Endothelial cell (in vitro differentiated cells): ENCODE data around the gene CCDC71L. TPM values are rescaled to one million over a fixed set of nuclear protein-coding genes. Genes with fewer than 3 reads are reported as not detected.

Source experiments
- DNase-seq: peaks from one replicate; pipeline ENCODE4 v3.0.0; 2021; ENCODE audit warnings: low spot score
- H3K27ac Mint-ChIP-seq: one replicate; pipeline ENCODE4 v1.8.0; 2021; ENCODE audit warnings: mixed read lengths, inconsistent platforms; ENCODE audit not compliant: unreplicated experiment
- H3K27me3 Mint-ChIP-seq: one replicate; pipeline ENCODE4 v1.8.0; 2021; ENCODE audit warnings: mild to moderate bottlenecking, moderate library complexity, mixed read lengths, inconsistent platforms; ENCODE audit not compliant: unreplicated experiment
- H3K36me3 Mint-ChIP-seq: one replicate; pipeline ENCODE4 v1.8.0; 2021; ENCODE audit warnings: mild to moderate bottlenecking, low read depth, mixed read lengths, inconsistent platforms; ENCODE audit not compliant: unreplicated experiment
- H3K4me1 Mint-ChIP-seq: one replicate; pipeline ENCODE4 v1.8.0; 2021; ENCODE audit warnings: mild to moderate bottlenecking, mixed read lengths, inconsistent platforms; ENCODE audit not compliant: unreplicated experiment
- H3K4me3 Mint-ChIP-seq: one replicate; pipeline ENCODE4 v1.8.0; 2021; ENCODE audit warnings: mild to moderate bottlenecking, mixed read lengths, inconsistent platforms; ENCODE audit not compliant: unreplicated experiment
- H3K9me3 Mint-ChIP-seq: one replicate; pipeline ENCODE4 v1.8.0; 2021; ENCODE audit warnings: mixed read lengths, inconsistent platforms; ENCODE audit not compliant: unreplicated experiment
- total RNA-seq: library from RNA; stranded (reverse); fragmentation: NEBNext Ultra II Directional; extraction: Animal tissue kit (Norgen Biotek cat#: 25700); gene quantifications from one replicate; pipeline ENCODE4 v1.2.1, GENCODE V29; 2021; ENCODE audit not compliant: unreplicated experiment
- TF ChIP-seq, protein P1 (sequence below): fragments of 200-600 bp; sonication (generic); IDR thresholded peaks from one replicate; pipeline ENCODE4 v1.5.0; 2021; ENCODE audit warnings: antibody characterized with exemption; ENCODE audit not compliant: unreplicated experiment

The CCDC71L gene
- total RNA-seq, 1 donor from 2014 or later = 43.4 TPM

DNA sequence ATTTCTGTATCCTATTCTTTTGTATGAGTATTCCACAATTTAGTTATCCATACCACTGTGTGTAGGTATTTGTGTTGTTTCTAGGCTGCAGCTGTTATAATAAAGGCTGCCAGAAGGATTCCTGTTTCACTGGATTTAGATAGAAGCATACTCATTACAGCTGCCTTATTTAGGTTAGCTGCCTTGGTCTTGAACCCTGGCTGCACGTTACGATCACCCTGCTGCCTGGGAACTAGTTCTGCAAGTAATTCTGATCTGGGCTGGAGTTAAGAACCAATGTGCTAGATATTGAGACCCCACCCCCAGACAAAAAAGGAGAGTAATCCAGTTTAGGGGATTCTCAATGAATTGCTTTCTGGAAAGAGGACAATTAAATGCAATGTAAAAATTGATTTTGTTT, 43.1 kb downstream of the CCDC71L start:
- TF ChIP-seq, protein P1, sequence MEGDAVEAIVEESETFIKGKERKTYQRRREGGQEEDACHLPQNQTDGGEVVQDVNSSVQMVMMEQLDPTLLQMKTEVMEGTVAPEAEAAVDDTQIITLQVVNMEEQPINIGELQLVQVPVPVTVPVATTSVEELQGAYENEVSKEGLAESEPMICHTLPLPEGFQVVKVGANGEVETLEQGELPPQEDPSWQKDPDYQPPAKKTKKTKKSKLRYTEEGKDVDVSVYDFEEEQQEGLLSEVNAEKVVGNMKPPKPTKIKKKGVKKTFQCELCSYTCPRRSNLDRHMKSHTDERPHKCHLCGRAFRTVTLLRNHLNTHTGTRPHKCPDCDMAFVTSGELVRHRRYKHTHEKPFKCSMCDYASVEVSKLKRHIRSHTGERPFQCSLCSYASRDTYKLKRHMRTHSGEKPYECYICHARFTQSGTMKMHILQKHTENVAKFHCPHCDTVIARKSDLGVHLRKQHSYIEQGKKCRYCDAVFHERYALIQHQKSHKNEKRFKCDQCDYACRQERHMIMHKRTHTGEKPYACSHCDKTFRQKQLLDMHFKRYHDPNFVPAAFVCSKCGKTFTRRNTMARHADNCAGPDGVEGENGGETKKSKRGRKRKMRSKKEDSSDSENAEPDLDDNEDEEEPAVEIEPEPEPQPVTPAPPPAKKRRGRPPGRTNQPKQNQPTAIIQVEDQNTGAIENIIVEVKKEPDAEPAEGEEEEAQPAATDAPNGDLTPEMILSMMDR = no peak
- H3K36me3 Mint-ChIP-seq = no peaks in the 10 kb centered on the region
- peaks cover 3% of the 10 kb centered on the region for H3K27me3 Mint-ChIP-seq
- no peaks in the 10 kb centered on the region for H3K9me3 Mint-ChIP-seq
- H3K27ac Mint-ChIP-seq = no peak overlapping the region
- H3K4me1 Mint-ChIP-seq = no peaks in the 10 kb centered on the region
- H3K4me3 Mint-ChIP-seq = no peak overlapping the region
- DNase-seq = no peak

DNA sequence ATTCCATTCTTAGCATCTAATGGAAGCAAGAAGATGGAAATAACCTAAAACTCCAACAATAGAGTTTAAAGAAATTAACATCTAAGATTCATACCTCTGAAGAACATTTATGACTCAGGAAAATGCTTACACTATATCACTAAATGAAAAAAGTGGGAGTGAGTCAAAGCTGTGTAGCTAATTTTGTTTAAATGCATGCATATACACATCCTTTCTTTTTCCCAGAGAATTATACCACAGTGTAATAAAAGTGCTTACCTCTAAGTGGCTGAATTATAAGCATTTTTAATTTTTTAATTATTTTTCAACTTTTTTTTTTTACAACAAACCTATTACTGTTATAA, 44.3 kb downstream of the CCDC71L start:
- Mint-ChIP-seq H3K4me1 (no peaks in the 10 kb centered on the region), H3K36me3 (no peaks in the 10 kb centered on the region), H3K27me3 (peaks cover 3% of the 10 kb centered on the region), H3K9me3 (no peaks in the 10 kb centered on the region), H3K4me3 (no peak overlapping the region), H3K27ac (no peak overlapping the region)
- TF ChIP-seq, protein P1 = no peak
- DNase-seq = no peak

- Mint-ChIP-seq H3K4me1 (no peaks in the 10 kb centered on the region), H3K36me3 (no peaks in the 10 kb centered on the region), H3K4me3 (no peak overlapping the region), H3K27me3 (peaks cover 3% of the 10 kb centered on the region), H3K27ac (no peak overlapping the region), H3K9me3 (no peaks in the 10 kb centered on the region)
- TF ChIP-seq, protein P1 = no peak
- no peak for DNase-seq
Measured at GRCh38 chr7:106615808-106616707, 44.9 kb downstream of the CCDC71L start.

DNA sequence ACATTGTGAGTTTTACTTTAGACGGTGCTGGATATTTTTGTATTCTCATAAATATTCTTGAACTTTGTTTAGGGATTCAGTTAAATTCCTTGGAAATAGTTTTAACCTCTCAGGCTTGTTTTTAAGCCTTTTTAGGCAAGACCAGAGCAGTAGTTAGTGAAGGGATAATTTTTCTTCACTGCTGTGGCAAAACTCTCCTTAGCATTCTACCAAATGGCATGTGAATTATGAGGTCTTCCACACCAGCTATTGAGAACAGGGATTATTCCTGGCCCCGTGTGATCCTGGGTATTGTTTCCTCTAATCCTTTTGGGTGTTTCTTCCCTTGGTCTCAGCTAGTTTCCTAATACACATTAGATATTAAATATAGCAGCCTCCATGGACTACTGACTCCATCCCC, 46.2 kb downstream of the CCDC71L start:
- TF ChIP-seq, protein P1 = no peak
- H3K4me1 Mint-ChIP-seq = no peaks in the 10 kb centered on the region
- H3K36me3 Mint-ChIP-seq = no peaks in the 10 kb centered on the region

DNA sequence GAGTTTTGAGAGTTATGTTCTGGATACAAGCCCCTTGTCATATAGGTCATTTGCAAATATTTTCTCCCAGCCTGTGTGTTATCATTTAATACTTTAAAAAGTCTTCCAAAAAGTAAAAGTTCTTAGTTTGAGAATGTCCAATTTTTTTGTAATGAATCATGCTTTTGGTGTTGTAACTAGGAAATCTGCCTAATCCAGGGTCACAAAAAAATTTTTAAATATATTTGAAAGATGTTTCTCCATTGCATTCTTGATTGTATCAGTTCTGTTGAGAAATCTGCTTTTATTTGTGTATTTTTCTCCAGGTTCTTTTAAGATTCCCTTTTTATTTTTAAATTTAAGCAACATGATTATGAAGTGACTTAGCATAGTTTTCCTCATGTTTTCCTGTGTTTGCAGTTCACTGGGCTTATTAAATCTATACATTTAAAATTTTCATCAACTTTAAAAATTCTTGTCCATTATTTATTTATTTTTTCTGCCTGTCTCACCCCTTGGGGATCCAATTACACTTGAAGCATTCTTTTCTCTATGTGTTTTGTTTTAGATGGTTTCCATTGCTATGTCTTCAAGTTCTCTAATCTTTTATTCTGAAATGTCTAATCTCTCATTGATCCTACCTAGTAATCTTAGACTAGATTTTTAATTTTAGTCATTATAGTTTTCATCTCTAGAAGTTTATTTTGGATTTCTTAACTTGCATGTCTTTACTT, 47.0 kb downstream of the CCDC71L start:
- Mint-ChIP-seq H3K27me3 (no peaks in the 10 kb centered on the region), H3K4me3 (no peak overlapping the region), H3K4me1 (no peaks in the 10 kb centered on the region), H3K27ac (no peak overlapping the region), H3K9me3 (no peaks in the 10 kb centered on the region), H3K36me3 (no peaks in the 10 kb centered on the region)
- no peak for DNase-seq
- TF ChIP-seq, protein P1 = no peak

More for the DNA sequence above, 46.2 kb downstream of the CCDC71L start:
- Mint-ChIP-seq H3K27me3 (no peaks in the 10 kb centered on the region), H3K9me3 (no peaks in the 10 kb centered on the region), H3K4me3 (no peak overlapping the region), H3K27ac (no peak overlapping the region)
- no peak for DNase-seq
